IMR-90 (cell line): ENCODE data around the gene ZNF365. TPM values are rescaled to one million over a fixed set of nuclear protein-coding genes. Genes with fewer than 3 reads are reported as not detected.

Source experiments
- microRNA-seq, 2 experiments: library from miRNA; stranded (forward) in 1 of 2; unstranded in 1 of 2; fragments of 10-50 nt in 1 of 2; fragments of <30 nt in 1 of 2; gene quantifications in 1 of 2; microRNA quantifications in 1 of 2; one replicate each; pipeline versions ENCODE3 to v1.1.0; 2013 to 2020; ENCODE audit not compliant: insufficient read depth in 1 of 2, insufficient read length in 1 of 2, unreplicated experiment in 1 of 2
- polyA plus RNA-seq, 3 experiments: library from polyadenylated mRNA; depleted of rRNA; stranded (reverse); fragments of >200 nt; gene quantifications; 2 replicates each; pipeline ENCODE4 v1.2.3, GENCODE V29; 2012; ENCODE audit warnings: low replicate concordance in 1 of 3
- small RNA-seq, 5 experiments: library from RNA; depleted of rRNA; stranded (forward); fragments of <200 nt; gene quantifications; one replicate each; pipeline ENCODE3, GENCODE V24; 2012
- total RNA-seq: library from RNA; depleted of rRNA; stranded (reverse); fragments of >200 nt; gene quantifications from 2 replicates; pipeline ENCODE4 v1.2.3, GENCODE V29; 2012; rRNA removed

Gene ZNF365
- total and polyA plus RNA-seq, 2 of the 4 experiments (the other 2 are of a cell fraction): 1.2 to 3.2 TPM

Small RNAs within 50 kb of the gene (microRNA-seq; reads per million reads assigned to microRNA genes)
- not detected for gene RN7SL591P (ENCODE audit: insufficient read depth, insufficient read length)

Small RNAs within 50 kb of the gene (small RNA-seq; reads per million reads assigned to genes)
- gene RN7SL591P: 0 reads per million in 5 experiments

Other genes with a start within 250 kb of the ZNF365 start
- 0.90 and 2.2 TPM in 2 replicates for gene RTKN2, start 105.5 kb upstream of the ZNF365 start, total RNA-seq
- gene RTKN2, start 105.5 kb upstream of the ZNF365 start, polyA plus RNA-seq (2012; rRNA removed): 0.63 and 0.75 TPM in 2 replicates